Upper lobe of left lung (tissue), 6 donors: ENCODE data around the gene NKAIN4. TPM values are rescaled to one million over a fixed set of nuclear protein-coding genes. Genes with fewer than 3 reads are reported as not detected.
A peak's percentile ranks its signal among the peaks of the same experiment; 100 is the strongest.

Experiments used
- ATAC-seq, 2 donors: fragments of 200-7000 bp; cut with Tn5 transposase; one replicate each; pipeline ENCODE4 v1.9.1; 2022; ENCODE audit warnings: mild to moderate bottlenecking in 2 of 2, moderate library complexity in 2 of 2; ENCODE audit not compliant: low FRiP score in 2 of 2
- DNase-seq, 2 donors: peaks; one replicate each; pipeline ENCODE4 v3.0.0-alpha.2; 2019 to 2020
- H3K27ac ChIP-seq, 4 donors: fragments of 200-600 bp; sonication (generic); one replicate each; pipeline ENCODE4 v1.5.1; 2016 to 2019
- H3K27me3 ChIP-seq, 4 donors: fragments of 200-600 bp; sonication (generic); one replicate each; pipeline ENCODE4 v1.5.1; 2017 to 2019
- H3K36me3 ChIP-seq, 4 donors: fragments of 200-600 bp; sonication (generic); one replicate each; pipeline ENCODE4 v1.5.1; 2016 to 2019
- H3K4me1 ChIP-seq, 4 donors: fragments of 200-600 bp; sonication (generic); one replicate each; pipeline ENCODE4 v1.5.1; 2018 to 2019
- H3K4me3 ChIP-seq, 4 donors: fragments of 200-600 bp; sonication (generic); one replicate each; pipeline ENCODE4 v1.5.1; 2017 to 2019; ENCODE audit warnings: mild to moderate bottlenecking in 2 of 4, moderate library complexity in 1 of 4
- H3K9me3 ChIP-seq, 4 donors: fragments of 200-600 bp; sonication (generic); one replicate each; pipeline ENCODE4 v1.5.1; 2018 to 2019
- CTCF ChIP-seq, 6 experiments: fragments of 450-650 bp in 4 of 6; fragments of 200-600 bp in 2 of 6; sonication (generic) in 2 of 6; IDR thresholded peaks; one replicate each; pipeline ENCODE4 v1.5.1; 2016 to 2019; ENCODE audit warnings: antibody characterized with exemption in 6 of 6
- EP300 ChIP-seq, 4 donors: sonication (generic); formaldehyde crosslinking; IDR thresholded peaks; one replicate each; pipeline ENCODE4 v1.5.1; 2017; ENCODE audit warnings: antibody characterized with exemption in 4 of 4, control low read depth in 2 of 4
- POLR2A ChIP-seq, 4 donors: fragments of 450-650 bp; IDR thresholded peaks; one replicate each; pipeline ENCODE4 v1.5.1; 2016 to 2017; ENCODE audit warnings: antibody characterized with exemption in 4 of 4, mild to moderate bottlenecking in 2 of 4
- POLR2AphosphoS5 ChIP-seq, 2 donors: sonication (generic); formaldehyde crosslinking; IDR thresholded peaks; one replicate each; pipeline ENCODE4 v1.5.1; 2017; ENCODE audit warnings: antibody characterized with exemption in 2 of 2
- WGBS, 2 donors: methylation state at CpG; one replicate each; pipeline ENCODE4 v1.1.5; 2017 to 2018; 5-methylcytosine and 5-hydroxymethylcytosine counted together
- total RNA-seq, 6 donors: library from RNA; depleted of rRNA in 4 of 6; stranded (reverse); fragments of >200 nt in 4 of 6; gene quantifications; one replicate each; pipeline versions ENCODE4 v1.1.0 to v1.2.1, GENCODE V29; 2016 to 2021
- donor health status: DM: no; HTN: no; CAD: no; lungs with moderate emphysema.
- donor health status: DM: no; HTN: yes; CAD: no; lungs with severe emphysema.

Gene NKAIN4
- total RNA-seq, 6 donors from 2014 or later: 0.17 TPM; not detected in 5

DNA sequence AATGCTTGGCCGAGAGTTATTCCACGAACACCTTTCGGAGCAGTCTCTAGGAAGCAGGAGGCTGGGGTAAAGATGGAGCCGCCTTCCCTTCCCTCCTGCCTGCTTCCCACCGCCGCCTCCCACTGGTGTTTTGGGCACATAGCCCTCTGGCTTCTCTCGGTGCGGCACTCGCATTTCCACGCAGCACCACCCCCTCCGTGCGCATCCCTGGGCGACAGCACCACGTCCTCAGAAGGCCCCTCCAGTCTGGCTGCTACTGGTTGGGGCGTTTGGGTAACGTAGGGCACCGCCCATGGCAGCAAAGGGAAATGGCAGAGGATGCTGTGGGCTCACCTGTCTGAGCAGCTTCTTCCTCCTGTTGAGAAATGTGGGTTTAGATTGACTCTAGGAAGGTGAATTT lies 41.2 kb upstream of the NKAIN4 start:
- Histone ChIP-seq H3K27me3 (peaks cover 0 to 17% (median 2%) of the 10 kb centered on the region in 4 donors), H3K36me3 (no peaks in the 10 kb centered on the region), H3K27ac (no peak overlapping the region), H3K9me3 (no peaks in the 10 kb centered on the region), H3K4me3 (no peak overlapping the region), H3K4me1 (peaks cover 0 to 6% (median 2%) of the 10 kb centered on the region in 4 donors)
- TF ChIP-seq POLR2AphosphoS5 (IDR thresholded peaks at IDR 0.05) (no peak), POLR2A (IDR thresholded peaks at IDR 0.05) (no peak), CTCF (IDR thresholded peaks at IDR 0.05) (no peak), EP300 (IDR thresholded peaks at IDR 0.05) (no peak)
- WGBS, 2 donors: 39 to 45% methylated on average over 10 to 14 of the region's 17 CpGs
- ATAC-seq: no peak
- DNase-seq: peak in 1 of 2 donors; percentile 57

- TF ChIP-seq EP300 (IDR thresholded peaks at IDR 0.05): no peak
- no peak for TF ChIP-seq POLR2A (IDR thresholded peaks at IDR 0.05)
- TF ChIP-seq CTCF (IDR thresholded peaks at IDR 0.05): no peak
- TF ChIP-seq POLR2AphosphoS5 (IDR thresholded peaks at IDR 0.05): no peak
- H3K4me1 ChIP-seq: peaks cover 0 to 6% (median 2%) of the 10 kb centered on the region in 4 donors
- WGBS, 2 donors: 40 to 55% methylated on average over 4 to 19 of the region's 19 CpGs
- no peak overlapping the region for H3K4me3 ChIP-seq
- DNase-seq: peak in 1 of 2 donors; percentile 74
- H3K27ac ChIP-seq: no peak overlapping the region
- no peak for ATAC-seq
- no peaks in the 10 kb centered on the region for H3K9me3 ChIP-seq
- H3K27me3 ChIP-seq: peaks cover 0 to 17% (median 2%) of the 10 kb centered on the region in 4 donors
- H3K36me3 ChIP-seq: no peaks in the 10 kb centered on the region
These were observed 40.8 kb upstream of the NKAIN4 start for GRCh38 chr20:63295018-63295417.

DNA sequence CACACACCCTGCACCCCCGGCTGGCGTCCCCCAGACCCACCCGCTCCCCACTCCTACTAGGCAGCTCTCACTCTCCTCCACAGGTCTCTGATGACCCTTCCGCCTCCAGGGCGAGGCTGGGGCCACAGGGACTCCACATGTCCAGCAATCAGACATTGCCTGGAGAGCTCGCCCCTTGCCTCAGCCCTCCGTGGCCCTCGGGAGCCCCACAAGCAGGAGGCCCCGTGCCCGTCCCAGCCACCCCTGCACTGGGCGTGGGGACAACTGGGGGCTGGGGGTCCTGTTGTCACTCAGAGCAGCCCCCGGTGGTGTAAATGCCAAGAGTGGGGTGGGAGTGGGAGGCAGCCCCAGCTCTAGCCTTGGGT lies 40.3 kb upstream of the NKAIN4 start:
- Histone ChIP-seq H3K36me3 (peaks cover 0 to 3% (median under 1%) of the 10 kb centered on the region in 4 donors), H3K27me3 (peaks cover 0 to 17% (median 2%) of the 10 kb centered on the region in 4 donors), H3K27ac (no peak overlapping the region), H3K4me3 (no peak overlapping the region), H3K4me1 (peaks cover 0 to 6% (median 2%) of the 10 kb centered on the region in 4 donors), H3K9me3 (no peaks in the 10 kb centered on the region)
- DNase-seq: peak in 1 of 2 donors; percentile 74
- no peak for ATAC-seq
- no peak for TF ChIP-seq CTCF (IDR thresholded peaks at IDR 0.05)
- WGBS, 2 donors: 80 to 93% methylated on average over 6 to 12 of the region's 12 CpGs

DNA sequence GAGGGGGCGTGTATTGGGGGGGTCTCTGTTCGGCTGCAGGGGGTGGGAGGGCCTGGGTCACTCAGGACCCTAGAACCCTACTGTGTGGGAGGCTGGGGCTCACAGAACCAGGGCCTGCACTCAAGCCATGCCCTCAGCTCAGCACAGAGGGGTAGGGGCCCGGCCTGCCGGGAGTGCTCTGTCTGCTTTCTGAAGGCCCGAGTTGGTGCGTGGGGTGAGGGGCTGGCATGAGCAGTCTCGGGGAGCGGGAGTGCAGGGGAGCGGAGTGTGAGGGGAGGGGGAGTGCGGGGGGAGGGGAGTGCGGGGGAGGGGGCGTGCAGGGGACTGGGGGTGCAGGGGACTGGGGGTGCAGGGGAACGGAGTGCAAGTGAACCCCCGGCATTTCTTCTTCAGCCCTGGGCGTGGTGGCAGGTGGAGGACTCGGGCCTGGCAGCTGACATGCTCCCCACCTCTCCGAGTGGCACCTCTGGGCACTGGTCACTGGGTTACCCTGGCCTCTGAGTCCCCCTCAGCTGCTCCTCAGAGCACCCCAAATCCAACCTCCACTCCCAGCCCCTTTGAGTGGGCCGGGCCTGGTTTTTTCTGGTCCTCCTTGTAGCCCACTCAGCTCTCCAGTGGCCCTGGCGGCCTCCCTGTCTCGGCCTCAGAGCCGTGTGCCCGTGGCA lies 39.7 kb upstream of the NKAIN4 start:
- DNase-seq (no peak), ATAC-seq (no peak)
- WGBS, 2 donors: 73 to 81% methylated on average over 6 to 13 of the region's 22 CpGs
- peaks cover 0 to 17% (median 2%) of the 10 kb centered on the region in 4 donors for H3K27me3 ChIP-seq
- TF ChIP-seq EP300 (IDR thresholded peaks at IDR 0.05) (no peak), POLR2A (IDR thresholded peaks at IDR 0.05) (no peak)
- no peak overlapping the region for H3K27ac ChIP-seq
- H3K4me3 ChIP-seq: no peak overlapping the region
- H3K36me3 ChIP-seq: peaks cover 0 to 9% (median 3%) of the 10 kb centered on the region in 4 donors
- peaks cover 0 to 6% (median 2%) of the 10 kb centered on the region in 4 donors for H3K4me1 ChIP-seq
- no peaks in the 10 kb centered on the region for H3K9me3 ChIP-seq

DNA sequence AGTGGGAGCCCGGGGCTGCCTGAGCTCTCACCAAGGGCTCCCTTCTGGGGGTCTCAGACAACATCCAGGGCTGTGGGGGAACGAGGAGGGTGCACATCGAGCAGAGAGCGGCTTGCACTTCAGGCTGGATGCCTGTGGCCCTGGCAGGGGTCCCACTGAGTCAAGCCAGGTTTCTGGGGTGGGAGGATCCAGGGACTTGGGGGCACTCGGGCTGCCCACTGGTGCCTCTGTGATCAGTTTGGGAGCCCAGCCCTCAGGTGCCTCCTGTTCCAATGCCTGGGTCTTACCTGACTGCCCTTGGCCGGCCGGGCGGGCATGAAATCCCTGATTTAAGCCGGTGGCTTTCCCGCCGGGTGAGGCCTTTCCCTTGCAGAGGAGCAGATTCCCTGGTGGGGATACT lies 39.2 kb upstream of the NKAIN4 start:
- no peaks in the 10 kb centered on the region for H3K9me3 ChIP-seq
- 74% methylated on average over 11 of the region's 11 CpGs; no CpG with 5 or more reads in 1 of the 2 donors for WGBS, 2 donors
- peaks cover under 1 to 14% (median 8%) of the 10 kb centered on the region in 4 donors for H3K36me3 ChIP-seq
- H3K4me3 ChIP-seq: no peak overlapping the region
- DNase-seq (peak in 1 of 2 donors; percentile 66), ATAC-seq (no peak)
- H3K27me3 ChIP-seq: peaks cover 0 to 17% (median 2%) of the 10 kb centered on the region in 4 donors
- peaks cover 0 to 6% (median 2%) of the 10 kb centered on the region in 4 donors for H3K4me1 ChIP-seq
- TF ChIP-seq POLR2AphosphoS5 (IDR thresholded peaks at IDR 0.05) (no peak), POLR2A (IDR thresholded peaks at IDR 0.05) (no peak), CTCF (IDR thresholded peaks at IDR 0.05) (no peak), EP300 (IDR thresholded peaks at IDR 0.05) (no peak)
- H3K27ac ChIP-seq: no peak overlapping the region
